ENCODE results near the gene VPS18. TPM values are rescaled to one million over a fixed set of nuclear protein-coding genes. Genes with fewer than 3 reads are reported as not detected.

The VPS18 gene
- total RNA-seq, 4 donors from 2014 or later = 15.0 to 24.9 (median 19.7) TPM

DNA sequence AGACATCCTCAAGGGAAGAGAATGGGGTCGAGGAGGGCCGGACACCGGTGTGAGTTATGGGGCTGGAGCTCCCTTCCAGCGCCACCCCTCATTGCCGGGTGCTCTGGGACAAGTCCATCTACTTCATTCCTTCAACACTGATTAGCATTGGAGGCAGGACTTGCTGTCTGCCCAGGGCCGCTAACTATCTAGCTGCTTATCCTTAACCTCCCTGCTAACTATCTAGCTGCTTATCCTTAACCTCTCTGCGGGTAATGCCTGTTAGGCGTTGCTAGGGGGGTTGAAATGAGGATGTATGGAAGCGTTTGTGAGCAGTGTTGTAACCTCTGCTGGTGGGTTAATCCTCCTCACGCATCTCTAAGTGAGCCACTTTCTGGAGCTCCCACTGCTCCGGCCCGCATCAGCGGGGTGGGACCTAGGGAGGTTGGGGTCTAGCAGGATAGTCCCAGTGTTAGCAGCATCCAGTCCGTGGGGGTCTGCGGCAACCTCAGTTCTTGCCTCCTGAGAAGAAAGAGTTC, 48.1 kb downstream of the VPS18 start:
- 40% methylated on average over 15 of the region's 15 CpGs for WGBS
- no peak for TF ChIP-seq POLR2A (IDR thresholded peaks at IDR 0.05)
- TF ChIP-seq, protein P1, sequence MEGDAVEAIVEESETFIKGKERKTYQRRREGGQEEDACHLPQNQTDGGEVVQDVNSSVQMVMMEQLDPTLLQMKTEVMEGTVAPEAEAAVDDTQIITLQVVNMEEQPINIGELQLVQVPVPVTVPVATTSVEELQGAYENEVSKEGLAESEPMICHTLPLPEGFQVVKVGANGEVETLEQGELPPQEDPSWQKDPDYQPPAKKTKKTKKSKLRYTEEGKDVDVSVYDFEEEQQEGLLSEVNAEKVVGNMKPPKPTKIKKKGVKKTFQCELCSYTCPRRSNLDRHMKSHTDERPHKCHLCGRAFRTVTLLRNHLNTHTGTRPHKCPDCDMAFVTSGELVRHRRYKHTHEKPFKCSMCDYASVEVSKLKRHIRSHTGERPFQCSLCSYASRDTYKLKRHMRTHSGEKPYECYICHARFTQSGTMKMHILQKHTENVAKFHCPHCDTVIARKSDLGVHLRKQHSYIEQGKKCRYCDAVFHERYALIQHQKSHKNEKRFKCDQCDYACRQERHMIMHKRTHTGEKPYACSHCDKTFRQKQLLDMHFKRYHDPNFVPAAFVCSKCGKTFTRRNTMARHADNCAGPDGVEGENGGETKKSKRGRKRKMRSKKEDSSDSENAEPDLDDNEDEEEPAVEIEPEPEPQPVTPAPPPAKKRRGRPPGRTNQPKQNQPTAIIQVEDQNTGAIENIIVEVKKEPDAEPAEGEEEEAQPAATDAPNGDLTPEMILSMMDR (IDR thresholded peaks at IDR 0.05) = no peak
- no peak for TF ChIP-seq POLR2AphosphoS5 (IDR thresholded peaks at IDR 0.05)
- no peak for TF ChIP-seq EP300 (IDR thresholded peaks at IDR 0.05)
- Histone ChIP-seq H3K4me1 (peaks cover 29% of the 10 kb centered on the region), H3K36me3 (no peaks in the 10 kb centered on the region), H3K4me3 (peak overlapping the region; percentile 65), H3K9me3 (no peaks in the 10 kb centered on the region), H3K27ac (peak overlapping the region; percentile 89), H3K27me3 (no peaks in the 10 kb centered on the region)
- DNase-seq (ENCODE audit: low spot score in 2 of 2) = no peak

DNA sequence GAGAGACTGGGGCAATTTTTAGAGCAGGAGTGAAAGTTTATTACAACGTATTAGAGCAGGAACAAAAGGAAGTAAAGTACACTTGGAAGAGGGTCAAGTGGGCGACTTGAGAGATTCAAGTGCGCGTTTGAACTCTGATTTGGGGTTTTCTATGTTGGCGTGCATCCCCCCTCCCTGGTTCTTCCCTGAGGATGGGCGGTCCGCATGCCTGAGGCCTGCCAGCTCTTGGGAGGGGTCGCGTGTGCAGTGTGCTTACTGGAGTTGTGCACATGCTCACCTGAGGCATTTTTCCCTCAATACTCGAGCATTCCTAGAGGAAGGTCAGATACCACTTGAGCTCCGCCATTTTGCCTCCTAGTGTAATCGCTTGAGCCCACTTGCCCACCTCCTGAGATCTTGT, 48.6 kb downstream of the VPS18 start:
- no peak overlapping the region for H3K27ac ChIP-seq
- TF ChIP-seq EP300 (IDR thresholded peaks at IDR 0.05) (no peak), POLR2AphosphoS5 (IDR thresholded peaks at IDR 0.05) (no peak), POLR2A (IDR thresholded peaks at IDR 0.05) (no peak)
- TF ChIP-seq, protein P1 (IDR thresholded peaks at IDR 0.05) = no peak
- no peaks in the 10 kb centered on the region for H3K36me3 ChIP-seq
- H3K27me3 ChIP-seq = no peaks in the 10 kb centered on the region
- peaks cover 29% of the 10 kb centered on the region for H3K4me1 ChIP-seq
- 70% methylated on average over 12 of the region's 12 CpGs for WGBS
- H3K4me3 ChIP-seq = peak overlapping the region; percentile 65
- DNase-seq (ENCODE audit: low spot score in 2 of 2) = no peak
- no peaks in the 10 kb centered on the region for H3K9me3 ChIP-seq

DNA sequence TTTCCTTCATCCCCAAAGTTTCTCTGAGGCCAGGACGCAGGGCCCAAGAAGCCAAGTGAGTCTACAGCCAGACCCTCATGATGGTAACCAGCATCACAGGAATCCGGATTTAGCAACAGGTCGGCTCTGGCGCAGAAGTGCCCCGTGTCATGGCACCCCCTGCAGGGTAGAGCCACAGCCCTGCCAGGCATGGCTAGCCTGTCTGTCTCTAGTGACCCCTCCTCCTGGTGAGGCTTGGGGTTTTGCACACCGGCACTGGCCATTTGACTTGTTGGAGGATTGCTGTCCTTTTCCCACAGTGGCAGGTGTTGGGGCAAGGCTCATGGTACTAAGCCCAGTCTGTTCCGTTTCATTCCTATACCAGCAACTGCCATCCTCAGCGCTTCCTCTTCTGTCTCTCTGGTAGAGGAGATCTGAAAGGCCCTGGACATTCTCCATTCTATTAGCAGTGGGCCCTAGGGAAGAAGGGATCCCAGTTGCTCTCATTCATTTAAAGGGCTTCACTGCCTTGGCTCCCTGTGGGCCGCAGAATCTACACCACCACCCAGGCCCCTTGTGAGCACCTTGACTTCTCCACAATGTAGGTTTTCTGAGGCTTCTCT, 49.6 kb downstream of the VPS18 start:
- Histone ChIP-seq H3K4me1 (peaks cover 29% of the 10 kb centered on the region), H3K36me3 (no peaks in the 10 kb centered on the region), H3K4me3 (no peak overlapping the region), H3K9me3 (no peaks in the 10 kb centered on the region), H3K27me3 (no peaks in the 10 kb centered on the region), H3K27ac (no peak overlapping the region)
- TF ChIP-seq, protein P1 (IDR thresholded peaks at IDR 0.05) = no peak
- TF ChIP-seq POLR2A (IDR thresholded peaks at IDR 0.05) (no peak), EP300 (IDR thresholded peaks at IDR 0.05) (no peak), POLR2AphosphoS5 (IDR thresholded peaks at IDR 0.05) (no peak)
- 91% methylated on average over 6 of the region's 9 CpGs for WGBS
- DNase-seq (ENCODE audit: low spot score in 2 of 2) = no peak

DNA sequence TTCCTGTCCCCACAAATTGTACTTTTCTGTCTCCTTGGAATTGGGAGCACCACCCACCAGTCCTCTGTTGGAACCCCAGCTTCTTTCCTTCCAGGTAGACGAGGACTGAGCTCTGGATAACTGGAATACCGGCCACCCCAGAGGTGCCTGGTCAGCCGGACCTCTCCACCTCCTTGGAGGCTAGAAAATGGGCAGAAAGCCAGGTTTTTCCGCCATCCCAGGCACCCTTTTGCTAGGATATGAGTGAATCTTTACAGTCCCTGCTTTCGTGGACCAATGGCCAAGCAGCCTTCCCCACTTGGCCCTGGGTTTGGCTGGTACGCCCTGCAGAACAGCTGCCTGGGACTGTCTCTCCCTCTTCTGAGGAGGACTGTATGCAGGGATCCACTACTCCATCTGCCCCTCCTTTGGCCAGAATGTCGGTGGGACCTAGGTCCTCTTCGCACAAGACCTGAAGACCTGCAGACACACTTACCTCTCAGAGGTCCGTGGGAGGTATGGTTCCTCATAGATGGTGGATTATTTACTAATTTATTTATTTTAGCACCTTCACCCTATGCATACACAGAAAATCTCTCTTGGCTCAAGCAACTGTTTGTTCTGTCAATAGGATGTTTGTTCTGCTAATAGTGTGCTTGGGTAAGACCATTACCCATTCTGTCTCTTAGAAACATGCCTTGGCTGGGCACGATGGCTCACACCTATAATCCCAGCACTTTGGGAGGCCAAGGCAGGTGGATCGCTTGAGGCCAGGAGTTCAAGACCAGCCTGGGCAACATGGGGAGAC, 50.5 kb downstream of the VPS18 start:
- TF ChIP-seq POLR2A (IDR thresholded peaks at IDR 0.05) = no peak
- no peak for TF ChIP-seq POLR2AphosphoS5 (IDR thresholded peaks at IDR 0.05)
- TF ChIP-seq, protein P1 (IDR thresholded peaks at IDR 0.05) = no peak
- TF ChIP-seq EP300 (IDR thresholded peaks at IDR 0.05) = no peak
- Histone ChIP-seq H3K9me3 (no peaks in the 10 kb centered on the region), H3K36me3 (no peaks in the 10 kb centered on the region), H3K27me3 (no peaks in the 10 kb centered on the region), H3K4me3 (no peak overlapping the region), H3K27ac (no peak overlapping the region), H3K4me1 (peaks cover 33% of the 10 kb centered on the region)
- 94% methylated on average over 11 of the region's 11 CpGs for WGBS
- DNase-seq (ENCODE audit: low spot score in 2 of 2) = no peak
